ENCODE measurements around the gene PAFAH2.

DNA sequence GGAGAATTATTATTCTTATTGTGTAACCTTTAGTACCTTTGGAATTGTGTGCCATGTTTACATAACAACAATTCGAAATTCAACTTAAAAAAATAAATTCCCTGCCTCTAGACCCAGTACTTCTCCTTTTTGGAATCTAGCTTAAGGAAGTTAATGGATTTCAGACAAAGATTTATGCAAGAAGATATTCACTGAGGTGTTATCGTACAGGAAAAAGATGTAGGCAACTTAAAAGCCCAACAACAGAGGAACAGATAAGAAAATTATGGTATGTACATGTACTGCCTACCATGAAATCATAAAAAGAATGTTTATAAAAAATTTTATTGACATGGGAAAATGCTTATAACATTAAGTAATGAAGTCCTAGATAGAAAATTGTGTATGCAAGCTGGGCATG, 73.4 kb downstream of the PAFAH2 start:
- TF ChIP-seq POLR2AphosphoS5 (IDR thresholded peaks at IDR 0.05; ENCODE audit: insufficient read depth in 1 of 2, low read depth in 1 of 2) (no peak), POLR2A (IDR thresholded peaks at IDR 0.05) (no peak)
- TF ChIP-seq, protein P1, sequence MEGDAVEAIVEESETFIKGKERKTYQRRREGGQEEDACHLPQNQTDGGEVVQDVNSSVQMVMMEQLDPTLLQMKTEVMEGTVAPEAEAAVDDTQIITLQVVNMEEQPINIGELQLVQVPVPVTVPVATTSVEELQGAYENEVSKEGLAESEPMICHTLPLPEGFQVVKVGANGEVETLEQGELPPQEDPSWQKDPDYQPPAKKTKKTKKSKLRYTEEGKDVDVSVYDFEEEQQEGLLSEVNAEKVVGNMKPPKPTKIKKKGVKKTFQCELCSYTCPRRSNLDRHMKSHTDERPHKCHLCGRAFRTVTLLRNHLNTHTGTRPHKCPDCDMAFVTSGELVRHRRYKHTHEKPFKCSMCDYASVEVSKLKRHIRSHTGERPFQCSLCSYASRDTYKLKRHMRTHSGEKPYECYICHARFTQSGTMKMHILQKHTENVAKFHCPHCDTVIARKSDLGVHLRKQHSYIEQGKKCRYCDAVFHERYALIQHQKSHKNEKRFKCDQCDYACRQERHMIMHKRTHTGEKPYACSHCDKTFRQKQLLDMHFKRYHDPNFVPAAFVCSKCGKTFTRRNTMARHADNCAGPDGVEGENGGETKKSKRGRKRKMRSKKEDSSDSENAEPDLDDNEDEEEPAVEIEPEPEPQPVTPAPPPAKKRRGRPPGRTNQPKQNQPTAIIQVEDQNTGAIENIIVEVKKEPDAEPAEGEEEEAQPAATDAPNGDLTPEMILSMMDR (IDR thresholded peaks at IDR 0.05): no peak
